GM18909 (cell line): ENCODE data around the gene GAL.

Source experiments
- ATAC-seq: cut with Tn5 transposase; IDR thresholded peaks from one replicate; pipeline ENCODE4 v1.9.1; 2021; ENCODE audit warnings: mild to moderate bottlenecking; ENCODE audit not compliant: unreplicated experiment, poor library complexity

Gene GAL

GRCh38 chr11:68698993-68699392, 14.6 kb downstream of the GAL start:
- no peak for ATAC-seq

- ATAC-seq = no peak
These were observed 20.5 kb downstream of the GAL start for GRCh38 chr11:68704887-68705286.

- ATAC-seq = no peak
These were observed 23.2 kb downstream of the GAL start for GRCh38 chr11:68707527-68707926.

- ATAC-seq = no peak
These were observed 24.7 kb downstream of the GAL start for GRCh38 chr11:68709062-68709461.

GRCh38 chr11:68710409-68710808, 26.1 kb downstream of the GAL start:
- ATAC-seq = no peak

- no peak for ATAC-seq
These were observed 26.8 kb downstream of the GAL start for GRCh38 chr11:68711114-68711513.

- no peak for ATAC-seq
These were observed 29.9 kb downstream of the GAL start for GRCh38 chr11:68714060-68714856.

GRCh38 chr11:68715456-68716122, 31.2 kb downstream of the GAL start:
- no peak for ATAC-seq

GRCh38 chr11:68721075-68721474, 36.7 kb downstream of the GAL start:
- no peak for ATAC-seq

- no peak for ATAC-seq
These were observed 37.8 kb downstream of the GAL start for GRCh38 chr11:68722143-68722542.

GRCh38 chr11:68724293-68724692, 39.9 kb downstream of the GAL start:
- ATAC-seq = no peak

- no peak for ATAC-seq
These were observed 43.4 kb downstream of the GAL start for GRCh38 chr11:68727783-68728182.

GRCh38 chr11:68734111-68734510, 49.8 kb downstream of the GAL start:
- no peak for ATAC-seq

GRCh38 chr11:68735125-68735524, 50.8 kb downstream of the GAL start:
- ATAC-seq = no peak

- ATAC-seq = no peak
These were observed 51.3 kb downstream of the GAL start for GRCh38 chr11:68735646-68736045.
